Measurements from ENCODE around the gene RPRD1B. TPM values are rescaled to one million over a fixed set of nuclear protein-coding genes. Genes with fewer than 3 reads are reported as not detected.

Gene RPRD1B
- total RNA-seq, 2 experiments from 2014 or later = 54.8 to 55.7 TPM

GRCh38 chr20:38001981-38002380 is 31.6 kb upstream of the RPRD1B start:
- H3K27ac ChIP-seq (ENCODE audit: low read depth in 1 of 2, low read length in 2 of 2) = no peak overlapping the region
- Mint-ChIP-seq H3K27me3 (no peaks in the 10 kb centered on the region), H3K36me3 (ENCODE audit: low read depth) (peaks cover 97% of the 10 kb centered on the region), H3K27ac (no peak overlapping the region), H3K9me3 (no peaks in the 10 kb centered on the region), H3K4me3 (no peak overlapping the region), H3K4me1 (ENCODE audit: low read depth) (peaks cover 19% of the 10 kb centered on the region)
- ATAC-seq (ENCODE audit: poor library complexity) (no peak), DNase-seq (peak in 5 of 14 experiments; percentile 6 to 27 (median 13))
- no peaks in the 10 kb centered on the region for H3K9me3 ChIP-seq (ENCODE audit: control insufficient read depth in 1 of 2, insufficient read depth in 1 of 2, low read length in 2 of 2)
- peaks cover 7% of the 10 kb centered on the region for H3K4me1 ChIP-seq (ENCODE audit: insufficient read depth, low read length)
- intact Hi-C loops (cut with DNase I, micrococcal nuclease) = no loop called here
- H3K4me3 ChIP-seq (ENCODE audit: low read length) = no peak overlapping the region
- H3K36me3 ChIP-seq (ENCODE audit: insufficient read depth, low read length) = peaks cover 76% of the 10 kb centered on the region
- H3K27me3 ChIP-seq (ENCODE audit: control insufficient read depth in 1 of 2, insufficient read depth in 2 of 2, low read length in 2 of 2) = no peaks in the 10 kb centered on the region
- ChIA-PET POLR2A (no interaction called here), CTCF (no interaction called here)
- no peak for TF ChIP-seq CTCF (IDR thresholded peaks at IDR 0.05)

GRCh38 chr20:38002422-38002821 is 31.1 kb upstream of the RPRD1B start:
- H3K27ac ChIP-seq (ENCODE audit: low read depth in 1 of 2, low read length in 2 of 2) = no peak overlapping the region
- ChIA-PET POLR2A (no interaction called here), CTCF (no interaction called here)
- Mint-ChIP-seq H3K27me3 (no peaks in the 10 kb centered on the region), H3K36me3 (ENCODE audit: low read depth) (peaks cover 96% of the 10 kb centered on the region), H3K4me1 (ENCODE audit: low read depth) (peaks cover 19% of the 10 kb centered on the region), H3K27ac (no peak overlapping the region), H3K4me3 (no peak overlapping the region), H3K9me3 (no peaks in the 10 kb centered on the region)
- no peak for ATAC-seq (ENCODE audit: poor library complexity)
- TF ChIP-seq CTCF (IDR thresholded peaks at IDR 0.05) = no peak
- H3K27me3 ChIP-seq (ENCODE audit: control insufficient read depth in 1 of 2, insufficient read depth in 2 of 2, low read length in 2 of 2) = no peaks in the 10 kb centered on the region
- H3K4me1 ChIP-seq (ENCODE audit: insufficient read depth, low read length) = peaks cover 7% of the 10 kb centered on the region
- intact Hi-C loops (cut with DNase I, micrococcal nuclease) = no loop called here
- H3K9me3 ChIP-seq (ENCODE audit: control insufficient read depth in 1 of 2, insufficient read depth in 1 of 2, low read length in 2 of 2) = no peaks in the 10 kb centered on the region
- no peak overlapping the region for H3K4me3 ChIP-seq (ENCODE audit: low read length)
- DNase-seq = no peak
- H3K36me3 ChIP-seq (ENCODE audit: insufficient read depth, low read length) = peaks cover 72% of the 10 kb centered on the region

GRCh38 chr20:38004416-38004815 is 29.1 kb upstream of the RPRD1B start:
- peaks cover 25% of the 10 kb centered on the region for H3K4me1 Mint-ChIP-seq (ENCODE audit: low read depth)
- intact Hi-C loops (cut with DNase I, micrococcal nuclease) = no loop called here
- H3K4me3 Mint-ChIP-seq = no peak overlapping the region
- no peak overlapping the region for H3K27ac ChIP-seq (ENCODE audit: low read depth in 1 of 2, low read length in 2 of 2)
- H3K4me3 ChIP-seq (ENCODE audit: low read length) = no peak overlapping the region
- no peaks in the 10 kb centered on the region for H3K9me3 ChIP-seq (ENCODE audit: control insufficient read depth in 1 of 2, insufficient read depth in 1 of 2, low read length in 2 of 2)
- ChIA-PET CTCF (no interaction called here), POLR2A (no interaction called here)
- H3K9me3 Mint-ChIP-seq = no peaks in the 10 kb centered on the region
- no peaks in the 10 kb centered on the region for H3K27me3 Mint-ChIP-seq
- H3K27ac Mint-ChIP-seq = no peak overlapping the region
- no peak for ATAC-seq (ENCODE audit: poor library complexity)
- no peak for TF ChIP-seq CTCF (IDR thresholded peaks at IDR 0.05)
- DNase-seq = no peak
- peaks cover 63% of the 10 kb centered on the region for H3K36me3 ChIP-seq (ENCODE audit: insufficient read depth, low read length)
- peaks cover 7% of the 10 kb centered on the region for H3K4me1 ChIP-seq (ENCODE audit: insufficient read depth, low read length)
- H3K36me3 Mint-ChIP-seq (ENCODE audit: low read depth) = peaks cover 92% of the 10 kb centered on the region
- no peaks in the 10 kb centered on the region for H3K27me3 ChIP-seq (ENCODE audit: control insufficient read depth in 1 of 2, insufficient read depth in 2 of 2, low read length in 2 of 2)

Data from CD4-positive, alpha-beta T cell (primary cell).